ENCODE results near the gene SRRM5. TPM values are rescaled to one million over a fixed set of nuclear protein-coding genes. Genes with fewer than 3 reads are reported as not detected.

The SRRM5 gene
- under 1 TPM; 0.41 to 0.54 TPM for total RNA-seq

- ChIA-PET POLR2A (interaction anchor here (1.2 kb wide), 1 partner anchor 12 kb away, joined by 3 read pairs; no protein-coding TSS in a partner anchor), CTCF (no interaction called here)
- TF ChIP-seq, protein P1, sequence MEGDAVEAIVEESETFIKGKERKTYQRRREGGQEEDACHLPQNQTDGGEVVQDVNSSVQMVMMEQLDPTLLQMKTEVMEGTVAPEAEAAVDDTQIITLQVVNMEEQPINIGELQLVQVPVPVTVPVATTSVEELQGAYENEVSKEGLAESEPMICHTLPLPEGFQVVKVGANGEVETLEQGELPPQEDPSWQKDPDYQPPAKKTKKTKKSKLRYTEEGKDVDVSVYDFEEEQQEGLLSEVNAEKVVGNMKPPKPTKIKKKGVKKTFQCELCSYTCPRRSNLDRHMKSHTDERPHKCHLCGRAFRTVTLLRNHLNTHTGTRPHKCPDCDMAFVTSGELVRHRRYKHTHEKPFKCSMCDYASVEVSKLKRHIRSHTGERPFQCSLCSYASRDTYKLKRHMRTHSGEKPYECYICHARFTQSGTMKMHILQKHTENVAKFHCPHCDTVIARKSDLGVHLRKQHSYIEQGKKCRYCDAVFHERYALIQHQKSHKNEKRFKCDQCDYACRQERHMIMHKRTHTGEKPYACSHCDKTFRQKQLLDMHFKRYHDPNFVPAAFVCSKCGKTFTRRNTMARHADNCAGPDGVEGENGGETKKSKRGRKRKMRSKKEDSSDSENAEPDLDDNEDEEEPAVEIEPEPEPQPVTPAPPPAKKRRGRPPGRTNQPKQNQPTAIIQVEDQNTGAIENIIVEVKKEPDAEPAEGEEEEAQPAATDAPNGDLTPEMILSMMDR (IDR thresholded peaks at IDR 0.05) = no peak
- H3K27me3 Mint-ChIP-seq = no peaks in the 10 kb centered on the region
- peaks cover 8% of the 10 kb centered on the region for H3K36me3 Mint-ChIP-seq (ENCODE audit: low read depth)
- H3K4me3 Mint-ChIP-seq = no peak within 1 kb of the TSS
- ATAC-seq = no peak
- peak within 1 kb of the TSS; percentile 51 for H3K27ac Mint-ChIP-seq
- no peak for DNase-seq
- peaks cover 19% of the 10 kb centered on the region for H3K4me1 Mint-ChIP-seq (ENCODE audit: low read depth)
- intact Hi-C loops (cut with micrococcal nuclease) = no loop called here
- H3K9me3 Mint-ChIP-seq = no peaks in the 10 kb centered on the region
Observed at GRCh38 chr19:43611788-43612187, at the start of gene SRRM5. TSS of gene SRRM5 (plus strand) at chr19:43612088. CDS start at chr19:43612122, 34 bp downstream.

GRCh38 chr19:43562226-43562697, 49.6 kb upstream of the SRRM5 start:
- Mint-ChIP-seq H3K9me3 (peaks cover 3% of the 10 kb centered on the region), H3K4me3 (peak overlapping the region; percentile 50), H3K4me1 (ENCODE audit: low read depth) (peaks cover 50% of the 10 kb centered on the region), H3K36me3 (ENCODE audit: low read depth) (peaks cover 37% of the 10 kb centered on the region), H3K27ac (peak overlapping the region; percentile 97), H3K27me3 (no peaks in the 10 kb centered on the region)
- ChIA-PET CTCF (interaction anchor here (1.7 kb wide), 1 partner anchor 32 kb away, joined by 5 read pairs; no protein-coding TSS in a partner anchor), POLR2A (interaction anchor here (0.6 to 3.4 kb wide), 5 partner anchors 9 to 79 kb away, joined by 3 to 15 read pairs (median 5); partner anchors contain the start of gene XRCC1)
- DNase-seq (no peak), ATAC-seq (no peak)
- TF ChIP-seq, protein P1 (IDR thresholded peaks at IDR 0.05) = no peak
- intact Hi-C loops (cut with micrococcal nuclease) = loop anchor here (5.0 kb wide), 1 partner anchor 35 kb away; the partner anchor contains the start of genes IRGQ and ZNF576

DNA sequence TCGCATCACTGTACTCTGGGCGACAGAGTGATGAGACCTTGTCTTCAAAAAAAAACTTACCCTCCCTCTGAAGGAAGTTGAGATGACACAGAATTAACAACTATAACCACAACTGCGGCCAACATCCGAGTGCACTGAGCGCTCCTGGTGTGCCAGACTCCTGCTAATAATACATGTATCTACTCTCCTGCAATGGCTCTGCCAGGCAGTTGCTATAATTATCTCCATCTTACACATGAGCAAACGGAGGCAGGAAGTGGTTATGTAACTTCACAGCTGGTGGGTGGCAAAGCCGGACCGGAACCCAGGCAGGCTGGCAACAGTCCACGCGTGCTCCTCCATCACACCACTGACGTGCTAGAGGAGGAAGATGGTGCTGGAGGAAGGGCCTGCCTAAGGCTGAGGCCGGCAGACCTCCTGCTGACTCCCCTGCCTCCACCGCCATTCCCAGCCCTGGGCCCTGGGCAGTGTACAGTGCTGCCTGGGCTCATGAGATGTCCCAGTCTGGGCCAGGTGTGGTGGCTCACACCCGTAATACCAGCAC, 49.1 kb upstream of the SRRM5 start:
- TF ChIP-seq, protein P1 (IDR thresholded peaks at IDR 0.05) = no peak
- peak overlapping the region; percentile 97 for H3K27ac Mint-ChIP-seq
- no peaks in the 10 kb centered on the region for H3K27me3 Mint-ChIP-seq
- DNase-seq (peak; percentile 88), ATAC-seq (peak; percentile 90)
- ChIA-PET CTCF (interaction anchor here (1.7 to 3.5 kb wide), 3 partner anchors 7 to 34 kb away, joined by 5 to 27 read pairs (median 8); partner anchors contain the start of genes IRGQ and ZNF576), POLR2A (interaction anchor here (0.6 to 3.4 kb wide), 6 partner anchors 9 to 91 kb away, joined by 3 to 15 read pairs (median 4); partner anchors contain the start of gene XRCC1)
- peaks cover 3% of the 10 kb centered on the region for H3K9me3 Mint-ChIP-seq
- intact Hi-C loops (cut with micrococcal nuclease) = loop anchor here (5.0 kb wide), 1 partner anchor 35 kb away; the partner anchor contains the start of genes IRGQ and ZNF576
- peaks cover 52% of the 10 kb centered on the region for H3K4me1 Mint-ChIP-seq (ENCODE audit: low read depth)
- peak overlapping the region; percentile 50 for H3K4me3 Mint-ChIP-seq
- peaks cover 33% of the 10 kb centered on the region for H3K36me3 Mint-ChIP-seq (ENCODE audit: low read depth)

GRCh38 chr19:43563816-43564457, 48.0 kb upstream of the SRRM5 start:
- Mint-ChIP-seq H3K4me1 (ENCODE audit: low read depth) (peaks cover 52% of the 10 kb centered on the region), H3K9me3 (peaks cover 3% of the 10 kb centered on the region), H3K27ac (peak overlapping the region; percentile 97), H3K36me3 (ENCODE audit: low read depth) (peaks cover 33% of the 10 kb centered on the region), H3K27me3 (no peaks in the 10 kb centered on the region), H3K4me3 (no peak overlapping the region)
- CTCF ChIA-PET = interaction anchor here (0.7 to 3.5 kb wide), 5 partner anchors 8 to 118 kb away, joined by 3 to 27 read pairs (median 4); partner anchors contain the start of genes IRGQ and ZNF576
- ATAC-seq = no peak
- no peak for DNase-seq
- TF ChIP-seq, protein P1 (IDR thresholded peaks at IDR 0.05) = no peak
- POLR2A ChIA-PET = interaction anchor here (3.4 kb wide), 1 partner anchor 11 kb away, joined by 15 read pairs; the partner anchor contains the start of gene XRCC1
- intact Hi-C loops (cut with micrococcal nuclease) = loop anchor here (5.0 kb wide), 1 partner anchor 33 kb away; the partner anchor contains the start of genes IRGQ and ZNF576

All from activated CD8-positive, alpha-beta T cell treated with anti-CD3 and anti-CD28 coated beads for 36 hours (primary cell).